Measurements from ENCODE around the gene E2F4.

Gene E2F4

DNA sequence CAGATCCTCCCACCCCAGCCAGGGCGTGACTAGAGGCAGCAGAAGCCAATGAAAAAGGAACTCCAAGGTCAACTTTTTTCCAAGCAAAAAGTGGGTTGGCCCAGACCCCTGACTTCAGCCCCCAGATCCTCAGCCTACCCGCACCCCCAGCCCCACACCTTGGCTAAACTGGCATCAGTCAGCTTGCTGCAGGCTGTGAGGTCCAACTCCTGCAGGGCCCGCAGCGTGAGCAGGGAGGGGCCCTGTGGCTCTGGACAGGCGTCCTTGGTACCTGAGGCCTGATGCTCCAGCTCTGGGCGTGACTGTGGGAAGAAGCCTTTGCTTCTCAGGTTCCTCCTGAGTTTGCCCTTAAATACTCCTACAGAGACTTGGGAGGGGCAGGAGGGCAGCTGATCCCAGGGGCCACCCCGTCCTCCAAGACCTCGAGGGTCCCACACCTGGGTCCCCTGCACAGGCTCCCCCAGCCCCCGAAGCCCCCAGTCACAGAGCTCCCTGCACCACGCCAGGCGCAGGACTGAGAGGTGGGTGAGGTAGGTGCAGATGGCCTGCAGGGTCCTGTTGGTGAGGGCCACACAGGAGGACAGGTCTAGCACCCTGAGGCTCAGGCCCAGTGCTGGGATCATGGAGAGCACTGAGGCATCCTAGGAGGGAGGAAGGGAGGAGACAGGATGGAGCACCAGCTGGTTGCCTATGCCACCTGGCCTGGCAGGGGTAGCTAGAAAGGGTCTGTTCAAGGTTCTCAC, 16.4 kb downstream of the E2F4 start:
- no peak for DNase-seq (ENCODE audit: low spot score)

DNA sequence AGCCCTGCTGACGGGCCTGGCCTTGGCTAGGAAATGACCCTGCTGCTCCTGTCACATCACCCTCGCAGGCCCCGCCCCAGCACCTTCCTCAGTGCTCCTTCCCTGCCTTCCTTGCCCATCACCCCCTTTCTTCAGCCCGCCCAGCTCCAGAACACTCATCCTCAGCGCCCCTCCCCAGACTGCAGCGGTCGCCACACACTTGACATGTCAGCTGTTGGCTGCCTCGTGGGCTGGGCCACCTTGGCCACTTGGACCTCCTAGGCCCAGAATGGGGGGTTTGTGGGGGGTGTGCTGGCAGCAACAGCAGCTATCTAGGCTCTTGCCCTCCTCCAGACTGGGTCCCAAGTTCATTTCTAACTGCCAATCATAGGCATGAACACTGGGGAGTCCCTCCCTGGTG, 17.6 kb downstream of the E2F4 start:
- no peak for DNase-seq (ENCODE audit: low spot score)

DNA sequence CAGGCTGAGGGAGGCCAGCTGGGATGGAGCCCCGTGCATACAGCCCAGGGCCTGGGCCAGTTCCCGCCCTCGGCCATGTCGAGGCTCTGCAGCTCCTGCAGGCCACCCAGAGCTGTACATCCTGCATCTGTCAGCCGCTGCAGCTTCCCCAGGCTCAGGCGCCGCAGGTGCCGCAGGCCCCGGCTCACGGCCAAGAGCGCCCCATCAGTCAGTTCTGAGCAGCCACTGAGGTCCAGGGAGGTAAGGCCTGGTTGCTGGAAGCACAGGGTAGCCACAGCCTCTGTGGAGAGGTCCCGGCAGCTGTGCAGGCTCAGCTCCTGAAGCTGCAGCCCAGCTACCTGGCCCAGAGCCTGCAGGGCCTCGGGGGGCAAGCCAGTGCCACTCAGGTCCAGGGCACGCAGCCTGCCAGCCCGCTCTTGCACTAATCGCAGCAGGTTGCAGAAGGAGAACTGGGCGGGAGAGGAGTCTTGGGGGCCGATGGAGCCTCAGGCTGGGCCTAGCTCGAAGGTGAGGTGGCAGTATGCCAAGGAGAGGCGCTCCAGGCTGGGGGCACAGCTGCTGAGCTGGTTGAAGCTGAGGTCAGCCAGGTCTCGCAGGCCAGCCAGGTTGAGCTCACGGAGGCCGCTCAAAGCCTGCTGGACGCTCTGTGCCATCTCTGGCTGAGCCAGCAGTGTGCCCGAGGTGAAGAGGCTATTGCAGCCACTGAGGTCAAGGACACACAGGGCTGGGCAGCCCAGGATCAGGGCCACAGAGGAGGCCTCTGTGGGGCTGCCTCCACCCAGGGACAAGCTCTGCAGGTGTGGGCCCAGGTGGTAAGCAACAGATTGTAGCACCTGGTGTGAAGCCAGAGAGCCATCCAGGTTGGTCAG, 18.3 kb downstream of the E2F4 start:
- no peak for DNase-seq (ENCODE audit: low spot score)

DNA sequence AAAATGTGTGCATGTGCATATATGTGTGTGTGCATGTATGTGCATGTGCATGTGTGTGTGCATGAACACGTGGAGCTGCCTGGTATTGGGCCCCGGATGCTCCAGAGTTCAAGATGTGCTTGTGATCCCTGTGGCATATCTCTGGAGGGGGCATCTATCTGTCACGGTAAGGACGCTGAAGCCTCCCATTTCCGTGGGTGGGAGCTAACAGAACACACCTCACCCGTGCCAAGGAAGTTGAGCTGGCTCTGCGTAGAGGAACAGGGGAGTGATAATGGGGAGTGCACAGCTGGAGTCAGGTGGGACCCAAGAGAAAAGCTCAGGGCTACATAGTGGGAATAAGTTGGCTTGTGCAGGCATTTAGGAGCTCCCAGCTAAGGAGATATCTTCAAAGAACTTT, 19.7 kb downstream of the E2F4 start:
- DNase-seq (ENCODE audit: low spot score), result no peak

DNA sequence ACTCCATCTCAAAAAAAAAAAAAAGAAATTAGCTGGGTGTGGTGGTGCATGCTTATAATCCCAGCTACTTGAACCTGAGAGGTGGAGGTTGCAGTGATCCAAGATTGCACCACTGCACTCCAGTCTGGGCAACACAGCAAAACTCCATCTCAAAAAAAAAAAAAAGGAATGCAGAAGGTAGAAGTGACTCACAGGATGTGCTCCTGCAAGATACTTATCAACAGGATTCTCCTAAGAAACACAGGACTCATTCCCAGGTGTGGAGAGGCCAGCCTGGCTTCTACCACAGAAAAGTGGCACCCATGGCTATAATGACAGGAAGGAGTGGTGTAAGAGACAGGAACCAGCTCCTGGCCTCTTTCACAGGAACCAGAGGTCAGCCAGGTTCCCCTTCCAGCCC, 20.8 kb downstream of the E2F4 start:
- no peak for DNase-seq (ENCODE audit: low spot score)

DNA sequence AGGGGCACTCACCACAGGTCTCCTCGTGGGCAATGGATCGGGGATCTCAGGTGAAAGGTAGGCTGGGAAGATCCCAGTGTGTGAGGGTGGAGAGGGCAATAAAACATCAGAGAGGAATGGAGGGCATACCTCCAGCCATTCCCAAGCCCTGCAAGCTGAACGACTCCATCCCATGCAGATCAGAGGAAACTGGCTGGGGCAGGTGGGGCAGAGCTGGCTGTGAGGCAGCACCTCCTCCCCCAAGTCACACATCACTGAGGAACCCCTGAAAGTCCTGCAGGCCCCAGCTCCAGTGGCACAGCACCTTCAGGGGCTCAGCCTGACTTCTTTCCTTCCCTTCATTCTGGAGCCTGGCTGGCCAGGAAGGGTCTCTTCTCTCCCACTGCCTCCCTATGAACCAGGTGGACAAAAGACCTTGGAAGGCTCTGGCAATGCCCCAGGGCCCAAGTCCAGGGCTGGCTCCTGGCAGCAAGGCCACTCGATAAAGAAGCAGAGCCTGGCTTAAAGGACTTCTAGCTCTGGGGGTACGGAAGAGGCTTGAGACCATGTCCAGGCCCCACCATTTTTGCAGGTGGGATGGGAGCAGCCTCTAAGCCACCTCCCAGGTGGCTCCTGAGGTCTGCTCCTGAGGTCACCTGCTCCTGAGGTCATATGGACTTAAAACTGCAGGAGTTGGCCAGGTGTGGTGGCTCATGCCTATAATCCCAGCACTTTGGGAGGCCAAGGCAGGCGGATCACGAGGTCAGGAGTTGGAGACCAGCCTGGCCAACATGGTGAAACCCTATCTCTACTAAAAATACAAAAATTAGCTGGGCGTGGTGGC, 21.5 kb downstream of the E2F4 start:
- no peak for DNase-seq (ENCODE audit: low spot score)

DNA sequence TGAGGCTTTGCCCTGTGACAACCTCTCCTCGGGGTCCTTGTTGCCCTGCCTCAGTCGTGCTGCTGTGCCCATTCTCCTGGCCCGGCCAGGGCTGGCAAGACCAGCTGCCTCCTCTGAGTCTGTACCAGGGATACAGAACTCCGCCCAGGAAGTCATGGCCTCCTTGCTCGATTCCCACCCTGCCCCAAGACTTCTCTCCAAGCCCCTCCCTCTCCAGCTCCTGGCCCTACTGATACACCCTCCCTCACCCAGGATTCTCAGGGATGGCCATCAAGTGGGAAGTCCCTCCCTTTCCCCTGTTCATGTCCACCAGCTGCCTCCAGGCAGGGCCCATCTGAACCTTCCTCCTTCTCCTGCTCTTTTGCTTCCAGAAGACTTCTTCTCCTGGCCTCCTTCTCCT, 23.8 kb downstream of the E2F4 start:
- DNase-seq (ENCODE audit: low spot score), result no peak

DNA sequence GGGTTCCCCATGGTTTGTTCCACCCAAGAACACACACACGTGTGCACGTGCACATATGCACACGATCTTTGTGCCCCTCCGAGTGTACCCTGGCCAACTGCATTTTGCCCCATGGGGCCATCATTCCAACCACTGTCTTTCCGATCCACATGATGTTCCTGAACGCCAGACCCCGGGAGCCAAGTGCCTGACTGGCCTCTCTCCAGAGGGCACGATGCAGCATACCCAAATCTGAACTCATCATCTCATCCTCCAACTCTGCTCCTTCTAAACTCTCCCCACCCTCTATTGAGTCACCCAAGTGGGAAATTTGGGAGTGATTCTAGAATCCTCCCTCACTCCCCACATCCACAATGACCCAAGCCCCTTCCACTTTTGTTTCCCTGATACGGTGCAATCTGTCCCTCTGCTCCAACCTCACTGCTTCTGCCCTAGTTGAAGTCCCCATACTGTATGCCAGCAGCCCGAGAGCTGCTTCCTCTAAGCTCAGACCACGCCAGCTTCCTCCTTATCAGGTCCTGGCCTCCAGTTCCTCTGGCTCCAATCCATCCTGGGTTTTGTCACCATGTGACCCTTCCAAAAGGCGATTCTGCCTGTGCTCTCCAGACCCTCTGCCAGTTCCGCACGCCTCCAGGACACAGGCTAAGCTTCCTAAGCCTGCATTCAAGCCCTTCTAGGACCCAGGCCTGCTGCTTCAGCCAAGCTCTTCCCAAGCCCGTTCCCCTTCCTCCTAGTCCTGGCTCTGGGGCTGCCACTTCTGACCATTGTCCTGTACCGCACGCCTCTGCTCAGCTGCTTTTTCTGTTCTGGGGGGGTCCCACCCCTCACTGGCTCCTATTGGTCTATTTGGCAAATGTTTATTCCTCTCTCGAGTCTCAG, 24.9 kb downstream of the E2F4 start:
- no peak for DNase-seq (ENCODE audit: low spot score)

DNA sequence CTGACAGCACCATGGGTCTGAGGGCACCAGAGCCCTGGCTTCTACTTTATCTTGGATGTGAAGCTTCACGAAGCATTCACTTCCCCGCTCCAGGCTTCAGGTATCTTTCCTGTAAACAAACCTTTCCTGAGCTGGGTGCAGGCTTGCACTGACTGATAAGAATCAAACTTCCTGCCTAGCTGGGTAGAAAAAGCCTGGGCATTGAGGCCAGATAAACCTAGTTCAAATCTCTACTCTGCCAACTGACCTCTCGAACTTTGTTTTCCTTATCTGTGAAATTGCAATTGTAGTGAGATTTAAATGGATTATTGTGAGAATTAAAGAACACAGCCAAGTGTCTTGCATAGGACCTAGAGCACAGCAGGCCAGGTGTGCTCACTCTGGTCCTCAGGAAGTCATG, 32.0 kb downstream of the E2F4 start:
- DNase-seq (ENCODE audit: low spot score), result no peak

DNA sequence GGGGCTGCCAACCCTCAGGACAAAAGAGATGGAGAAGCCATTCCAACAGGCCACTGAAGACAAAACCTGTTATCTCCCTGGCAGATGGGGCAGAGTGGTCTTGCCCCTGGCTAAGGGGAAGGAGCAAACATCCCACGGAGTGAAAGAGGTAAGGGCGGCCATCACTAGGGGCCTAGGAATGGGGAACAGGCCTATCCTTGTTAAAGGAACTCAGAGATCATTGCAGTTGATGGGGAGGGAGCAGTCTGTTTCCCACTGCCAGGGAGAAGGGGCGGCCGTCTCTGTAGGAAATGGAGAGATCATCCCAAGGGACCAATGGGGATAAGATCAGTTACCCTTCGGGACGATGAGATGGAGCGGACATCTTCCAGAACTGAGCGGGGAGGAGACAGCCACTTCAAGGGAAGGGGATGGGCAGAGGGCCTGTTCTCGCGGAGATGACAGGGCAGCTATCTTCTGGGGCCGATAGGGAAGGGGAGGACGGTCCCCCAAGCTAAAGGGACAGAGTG, 34.4 kb downstream of the E2F4 start:
- no peak for DNase-seq (ENCODE audit: low spot score)

DNA sequence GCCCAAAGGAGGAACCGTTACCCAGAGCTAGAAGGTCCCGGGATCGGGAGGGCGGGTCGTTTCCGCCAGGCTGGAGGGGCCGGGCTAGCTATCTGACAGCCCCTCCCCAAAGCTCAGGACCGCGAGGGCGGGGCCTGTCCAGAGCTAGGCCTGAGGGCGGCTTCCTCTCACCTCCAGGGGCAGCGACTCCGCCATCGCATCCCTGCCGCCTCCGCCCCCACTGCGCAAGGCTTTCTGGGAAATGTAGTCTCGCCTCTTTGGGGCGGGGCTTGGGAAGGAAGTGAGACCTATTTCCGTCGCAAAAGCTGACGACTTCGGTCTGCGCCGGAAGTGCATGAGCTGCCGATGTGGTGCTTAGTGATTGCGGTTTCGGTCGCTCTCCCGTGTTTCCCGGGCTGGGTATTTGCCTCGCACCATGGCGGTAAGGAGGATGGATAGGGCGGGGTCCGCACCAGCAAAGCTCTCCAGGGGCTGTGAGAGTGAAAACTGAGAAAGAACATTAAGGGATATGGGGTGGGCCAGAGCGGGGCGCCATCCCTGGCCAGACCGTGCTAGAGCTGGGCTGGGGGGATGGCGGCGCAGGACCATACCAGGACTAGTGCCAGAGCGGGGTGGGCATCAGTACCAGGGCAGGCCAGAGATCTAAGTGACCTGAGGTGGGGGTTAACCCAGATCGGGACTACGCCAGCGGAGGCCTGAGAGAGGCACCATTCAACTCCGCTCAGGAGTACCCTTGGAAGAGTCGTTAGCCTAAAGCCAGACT, 35.0 kb downstream of the E2F4 start, which contains the start of gene TMEM208:
TSS of gene TMEM208 (plus strand) at position 327 of the 763 bp plus-strand sequence. CDS start at position 416, 89 bp downstream.
- DNase-seq (ENCODE audit: low spot score), result peak; percentile 97

DNA sequence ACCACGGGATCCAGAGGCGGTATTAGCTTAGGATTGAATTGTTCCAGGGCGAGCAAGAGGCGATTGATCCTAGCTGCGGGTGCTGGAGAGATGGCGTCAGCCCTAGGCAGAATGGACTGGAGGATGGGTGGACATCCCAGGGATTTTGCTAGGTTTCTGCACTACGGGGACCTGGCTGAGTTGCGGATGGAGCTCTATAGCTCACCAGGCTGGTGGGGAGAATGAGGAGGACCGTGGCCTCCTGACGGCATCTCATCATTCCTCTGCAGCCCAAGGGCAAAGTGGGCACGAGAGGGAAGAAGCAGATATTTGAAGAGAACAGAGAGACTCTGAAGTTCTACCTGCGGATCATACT, 35.6 kb downstream of the E2F4 start:
- no peak for DNase-seq (ENCODE audit: low spot score)

DNA sequence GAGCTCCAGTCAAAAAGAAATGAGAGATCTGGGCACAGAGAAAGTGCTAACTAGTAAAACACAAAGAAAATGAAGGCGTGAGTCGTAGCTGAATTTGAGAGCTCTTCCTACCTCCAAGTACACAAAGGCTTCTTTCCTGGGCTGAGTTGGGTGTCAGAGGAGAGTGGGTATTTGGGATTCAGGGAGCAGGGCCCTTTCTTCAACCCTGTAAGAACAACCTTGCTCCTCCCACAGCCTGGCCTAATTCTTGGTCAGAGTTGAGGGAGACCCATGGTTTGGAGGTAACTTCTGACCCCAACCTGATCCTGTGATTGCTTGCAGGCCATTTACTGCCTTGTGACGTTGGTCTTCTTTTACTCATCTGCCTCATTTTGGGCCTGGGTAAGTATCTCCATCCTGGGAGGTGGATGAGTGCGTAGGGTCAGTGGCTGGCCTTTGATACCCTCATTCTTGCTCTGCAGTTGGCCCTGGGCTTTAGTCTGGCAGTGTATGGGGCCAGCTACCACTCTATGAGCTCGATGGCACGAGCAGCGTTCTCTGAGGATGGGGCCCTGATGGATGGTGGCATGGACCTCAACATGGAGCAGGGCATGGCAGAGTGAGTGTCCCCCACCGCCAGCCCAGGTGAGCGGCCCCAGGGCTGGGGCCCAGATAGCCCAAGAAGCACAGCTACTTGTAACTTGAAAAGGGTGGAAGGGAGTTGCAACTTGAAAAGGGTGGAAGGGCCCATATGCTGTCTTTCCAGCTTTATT, 36.3 kb downstream of the E2F4 start:
- no peak for DNase-seq (ENCODE audit: low spot score)

DNA sequence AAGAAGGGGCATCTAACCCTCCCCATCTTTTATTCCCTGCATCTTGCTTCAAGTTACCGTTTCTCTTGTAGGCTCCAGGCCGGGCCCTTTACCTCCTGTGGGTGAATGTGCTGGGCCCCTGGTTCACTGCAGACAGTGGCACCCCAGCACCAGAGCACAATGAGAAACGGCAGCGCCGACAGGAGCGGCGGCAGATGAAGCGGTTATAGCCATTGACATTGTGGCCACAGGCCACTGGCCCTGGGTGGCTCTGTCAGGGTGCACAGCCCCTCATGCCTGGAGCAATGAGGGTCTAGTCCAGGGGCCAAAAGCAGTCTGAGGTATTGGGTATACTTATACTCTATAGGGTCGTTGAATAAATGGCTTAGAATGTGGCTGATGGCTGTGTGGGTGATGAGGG, 37.0 kb downstream of the E2F4 start:
- DNase-seq (ENCODE audit: low spot score), result no peak

DNA sequence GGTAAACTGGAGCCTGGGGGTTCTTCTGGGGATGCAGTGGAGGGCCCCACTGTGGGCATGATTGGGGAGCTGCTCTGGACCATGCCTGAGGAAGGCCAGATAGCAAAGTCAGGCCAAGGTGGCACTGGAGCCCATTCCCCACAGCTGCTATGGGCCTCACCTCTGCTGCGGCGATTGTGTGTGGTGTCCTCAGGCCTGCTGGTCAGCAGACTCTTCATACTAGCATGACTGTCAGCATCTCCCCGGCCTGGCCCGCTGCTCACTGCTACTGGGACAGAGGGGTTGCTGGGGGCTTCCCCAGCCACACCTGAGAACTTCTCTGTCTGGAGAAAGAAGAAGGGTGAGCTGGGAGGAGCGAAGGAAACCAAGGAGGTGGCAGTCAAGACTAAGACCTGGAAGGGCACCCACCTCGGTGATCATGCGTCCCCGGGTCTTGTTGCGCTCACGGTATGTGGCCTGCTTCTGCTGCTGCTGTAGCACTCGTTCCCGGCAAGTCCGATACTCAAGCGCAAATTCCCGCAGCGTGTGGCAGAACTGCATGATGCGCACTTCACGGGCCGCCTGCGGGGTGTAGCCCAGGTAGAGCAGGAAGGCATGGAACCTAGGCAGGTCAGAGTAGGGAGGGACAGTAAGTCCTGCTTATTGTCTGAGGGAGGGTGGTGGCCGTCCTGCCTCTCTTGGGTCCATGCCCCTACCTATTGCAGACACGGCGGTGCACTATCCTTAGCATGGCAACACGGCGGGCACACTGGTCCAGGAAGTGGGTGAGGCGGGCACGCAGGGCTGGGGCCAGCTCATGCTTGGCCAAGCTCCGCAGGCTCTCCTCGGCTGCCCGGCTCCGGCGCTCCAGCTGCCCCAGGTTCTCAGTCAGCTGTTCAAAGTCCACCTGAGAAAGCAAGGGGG, 38.2 kb downstream of the E2F4 start:
- no peak for DNase-seq (ENCODE audit: low spot score)

DNA sequence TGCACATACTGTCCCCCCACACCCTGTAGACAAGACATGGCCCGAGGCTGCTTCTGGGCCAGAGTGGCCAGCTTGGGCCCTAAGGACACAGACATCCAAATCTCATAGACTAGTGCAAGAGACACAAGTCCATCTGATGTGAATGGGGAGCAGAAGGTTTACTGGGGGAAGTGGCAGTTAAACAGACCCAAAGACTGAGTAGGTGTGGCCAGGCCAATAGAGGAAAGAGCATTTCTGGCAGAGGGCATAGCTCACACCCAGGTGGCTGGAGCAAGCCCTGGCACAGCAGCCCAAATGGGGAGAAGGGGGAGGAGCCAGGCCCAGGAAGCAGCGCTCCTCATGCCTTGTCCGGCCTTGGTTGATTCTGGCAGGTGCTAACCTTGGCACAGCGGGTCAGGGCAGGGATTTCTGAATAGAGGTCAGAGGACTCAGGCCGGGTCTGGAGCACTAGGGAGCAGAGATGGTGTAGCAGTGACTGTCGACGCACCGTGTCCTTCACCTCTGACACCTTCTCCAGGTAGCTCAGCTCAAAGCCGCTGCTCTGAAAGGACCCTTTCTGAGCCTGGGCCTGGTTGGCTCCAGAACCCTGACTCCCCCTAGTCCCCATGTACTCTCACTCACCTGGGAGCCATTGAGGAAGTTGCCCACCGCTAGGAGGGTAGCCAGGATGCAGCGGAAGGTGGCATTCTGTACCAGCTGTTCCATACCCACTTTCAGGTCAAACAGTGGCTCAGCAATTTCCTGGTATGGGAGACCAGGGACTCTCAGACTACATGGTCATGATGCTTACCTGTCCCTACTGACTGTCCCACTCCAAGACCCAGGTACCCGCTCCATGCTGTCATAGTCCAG, 39.1 kb downstream of the E2F4 start:
- DNase-seq (ENCODE audit: low spot score), result no peak

DNA sequence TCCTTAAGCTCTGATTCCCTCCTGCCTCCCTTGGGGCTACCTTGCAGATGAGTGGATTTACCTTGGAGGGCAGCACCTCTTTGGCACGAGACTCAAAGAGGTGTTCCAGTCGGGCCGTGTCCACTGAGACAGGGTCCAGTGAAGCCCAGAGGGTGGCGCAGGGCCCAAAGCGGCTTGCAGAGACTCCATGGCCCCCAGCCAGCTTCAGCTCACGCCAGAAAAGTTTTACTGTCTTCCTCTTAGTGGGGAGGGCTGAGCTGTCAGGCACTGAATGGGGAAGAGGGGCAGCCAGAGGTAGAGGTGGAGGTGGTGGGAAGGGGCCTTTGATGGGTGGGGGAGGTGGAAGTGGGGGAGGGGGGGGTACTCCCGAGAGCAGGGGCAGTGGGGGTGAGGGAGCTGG, 41.6 kb downstream of the E2F4 start:
- no peak for DNase-seq (ENCODE audit: low spot score)

DNA sequence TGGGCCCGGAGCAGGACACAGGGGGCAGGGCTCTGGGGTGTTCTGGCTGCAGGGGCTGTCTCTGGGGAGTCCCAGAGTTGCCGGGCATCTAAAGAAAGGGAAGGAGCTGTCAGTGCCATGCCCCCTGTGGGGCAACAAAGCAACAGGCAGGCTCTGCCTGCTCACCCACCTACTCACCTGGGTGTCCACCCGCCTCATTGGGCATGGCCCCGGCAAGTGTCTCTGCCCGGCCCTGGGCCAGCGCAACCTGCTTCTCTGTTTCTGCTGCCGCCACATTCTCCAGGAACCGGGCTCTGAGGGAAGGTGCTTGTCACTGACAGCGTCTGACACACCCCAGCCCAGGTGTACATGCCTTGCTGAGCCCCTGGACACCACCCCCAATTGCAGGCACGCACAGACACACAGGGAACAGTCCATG, 42.2 kb downstream of the E2F4 start:
- no peak for DNase-seq (ENCODE audit: low spot score)

Measured in germinal center (tissue), 1 donor.